ENCODE measurements around the gene COPS9. TPM values are rescaled to one million over a fixed set of nuclear protein-coding genes. Genes with fewer than 3 reads are reported as not detected.

Gene COPS9
- total RNA-seq, 1 experiment from 2014 or later: 188 TPM

DNA sequence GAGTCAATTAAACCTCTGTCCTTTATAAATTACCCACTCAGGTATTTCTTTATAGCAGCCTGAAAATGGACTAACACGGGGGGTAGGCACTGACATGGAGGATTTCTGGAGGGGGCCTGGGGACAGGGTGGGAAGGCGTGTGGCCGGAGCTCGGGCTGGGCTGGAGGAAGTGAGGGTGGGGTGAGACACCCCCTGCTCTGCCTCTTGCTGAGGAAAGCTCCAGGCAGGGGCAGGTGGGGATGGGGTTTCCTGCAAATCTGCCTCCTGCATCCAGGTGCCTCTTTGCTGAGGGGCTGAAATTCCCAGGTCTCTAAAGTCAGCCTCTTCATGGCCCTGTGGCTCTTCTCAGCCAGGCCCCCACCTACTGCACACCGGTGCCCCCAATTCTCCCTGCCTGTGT lies 30.1 kb upstream of the COPS9 start:
- DNase-seq (ENCODE audit: low spot score): no peak

DNA sequence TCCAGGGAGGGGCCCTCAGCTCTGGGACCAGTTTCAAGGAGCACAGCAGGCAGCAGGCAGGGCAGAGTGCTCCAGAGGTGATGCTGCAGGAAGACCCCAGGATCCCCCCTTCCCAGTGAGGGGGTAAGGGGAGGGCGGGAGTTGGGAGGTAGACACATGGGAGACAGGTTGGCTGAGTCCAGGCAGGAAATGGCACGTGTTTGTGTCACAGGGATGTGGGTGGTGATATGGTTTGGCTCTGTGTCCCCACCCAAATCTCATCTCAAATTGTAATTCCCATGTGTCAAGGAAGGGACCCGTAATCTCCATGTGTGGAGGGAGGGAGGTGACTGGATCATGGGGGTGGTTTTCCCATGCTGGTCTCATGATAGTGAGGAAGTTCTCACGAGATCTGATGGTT lies 29.6 kb upstream of the COPS9 start:
- no peak for DNase-seq (ENCODE audit: low spot score)

DNA sequence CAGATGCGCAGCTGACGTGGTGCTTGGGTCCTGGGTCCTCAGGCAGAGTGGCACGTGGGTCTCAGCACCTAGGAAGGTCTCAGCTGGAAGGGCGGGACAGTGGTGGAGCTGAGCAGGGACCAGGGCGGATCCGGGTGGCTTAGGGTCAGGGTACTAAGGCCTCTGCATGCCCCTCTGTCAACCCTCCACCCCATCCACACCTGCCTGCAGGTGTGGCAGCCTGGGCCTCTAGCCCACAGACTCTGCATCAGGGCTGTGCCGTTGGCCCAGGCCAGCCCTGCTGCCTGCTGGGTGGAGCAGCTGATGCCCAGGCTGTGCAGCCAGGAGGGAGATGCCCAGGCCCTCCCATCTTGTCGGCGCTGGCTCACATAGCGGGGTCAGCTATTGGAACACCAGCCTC lies 28.9 kb upstream of the COPS9 start:
- no peak for DNase-seq (ENCODE audit: low spot score)

DNA sequence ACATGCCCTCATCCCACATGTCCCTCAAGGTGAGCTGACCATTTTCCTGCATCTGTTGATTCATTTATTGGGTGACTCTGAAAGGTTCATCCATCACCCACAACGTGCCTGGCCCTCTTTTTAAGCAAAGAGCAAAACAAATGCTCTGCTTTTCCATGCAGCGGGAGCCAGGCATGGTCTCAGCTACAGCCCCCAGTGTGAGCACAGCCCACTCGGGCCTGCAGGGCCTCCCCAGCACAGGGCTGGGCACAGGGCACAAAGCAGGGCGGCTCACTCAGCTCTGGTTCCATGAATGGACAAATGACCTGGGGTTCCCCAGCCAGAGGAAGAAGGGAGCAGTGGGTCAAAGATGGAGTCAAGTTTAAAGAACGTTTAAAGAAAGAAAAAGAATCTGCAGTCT lies 28.5 kb upstream of the COPS9 start:
- DNase-seq (ENCODE audit: low spot score): no peak

DNA sequence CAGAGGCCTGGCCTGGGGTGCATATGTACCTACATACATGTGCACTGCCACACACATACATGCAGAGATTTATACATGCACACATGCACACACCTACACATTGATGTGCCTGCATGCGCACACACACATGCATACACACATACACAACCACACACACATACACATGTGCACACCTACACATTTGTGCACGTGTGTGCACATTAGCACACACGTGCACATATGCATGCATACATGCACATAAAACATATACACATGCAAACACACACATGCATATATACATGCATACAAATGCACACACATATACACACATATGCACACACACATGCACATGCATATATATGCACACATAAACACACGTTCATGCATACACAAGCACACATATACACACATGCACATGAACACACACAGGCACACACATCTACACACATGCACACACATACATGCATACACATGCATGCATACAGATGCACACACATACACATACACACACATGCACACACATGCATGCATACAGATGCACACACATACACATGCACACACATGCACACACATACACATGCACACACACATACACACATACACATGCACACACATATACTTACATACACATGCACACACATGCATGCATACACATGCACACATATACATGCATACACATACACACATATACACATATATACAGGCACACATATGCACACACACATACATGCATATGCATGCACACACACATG lies 27.9 kb upstream of the COPS9 start:
- DNase-seq (ENCODE audit: low spot score): no peak

DNA sequence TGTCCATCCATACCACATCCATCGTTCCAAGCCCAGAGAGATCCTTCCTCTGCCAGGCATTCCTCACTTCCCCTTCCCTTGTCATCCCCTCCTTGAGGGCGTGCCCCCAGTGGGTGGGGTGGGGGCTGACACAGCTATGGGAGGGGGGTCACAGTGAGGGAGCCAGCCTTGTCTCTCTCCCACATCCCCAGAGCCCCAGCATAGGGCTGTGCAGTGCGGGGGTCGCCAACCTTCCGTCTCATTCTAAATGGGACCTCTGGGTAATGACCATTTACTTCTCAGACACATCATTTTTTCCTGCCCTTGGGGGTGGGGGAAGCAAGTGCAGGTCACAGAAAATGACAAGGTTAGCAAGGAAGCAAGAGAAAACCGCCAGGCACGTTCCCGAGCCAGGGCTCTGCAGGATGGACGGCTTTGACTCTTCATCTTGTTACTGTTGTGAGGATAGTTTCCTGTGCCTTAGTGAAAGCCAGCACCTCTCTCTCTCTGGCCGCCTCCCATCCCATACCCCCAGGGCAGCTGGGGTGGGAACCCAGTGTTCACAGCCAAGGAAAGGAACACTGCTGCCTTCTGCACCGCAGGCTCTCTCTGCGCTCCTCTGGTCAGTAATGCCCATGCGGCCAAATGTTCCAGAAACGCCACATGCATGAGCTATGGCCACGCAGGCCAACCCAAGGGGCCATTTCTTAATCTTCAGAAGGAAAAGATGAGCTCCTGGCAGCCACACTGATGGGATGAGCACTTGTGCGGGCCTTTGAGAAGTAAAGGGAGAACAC lies 27.0 kb upstream of the COPS9 start:
- no peak for DNase-seq (ENCODE audit: low spot score)

DNA sequence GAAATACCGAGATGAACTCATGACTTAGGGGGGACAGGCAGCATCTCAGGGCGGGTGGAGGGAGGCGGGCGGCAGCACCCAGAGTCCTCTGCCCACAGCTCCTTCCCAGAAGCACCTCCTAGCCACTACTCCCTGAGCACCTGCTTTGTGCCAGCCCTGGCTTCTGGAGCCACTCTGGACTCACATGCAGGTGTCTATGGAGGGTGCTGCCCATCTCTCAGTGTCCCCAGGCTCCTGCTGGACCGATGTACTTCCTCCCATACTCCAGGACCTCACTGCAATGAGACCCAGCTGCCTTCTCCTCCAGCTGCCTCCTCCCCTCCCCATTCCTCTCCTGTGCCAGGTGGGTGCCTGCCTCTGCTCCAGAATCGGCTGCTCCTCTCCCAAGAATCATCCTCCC lies 26.4 kb upstream of the COPS9 start:
- DNase-seq (ENCODE audit: low spot score): no peak

DNA sequence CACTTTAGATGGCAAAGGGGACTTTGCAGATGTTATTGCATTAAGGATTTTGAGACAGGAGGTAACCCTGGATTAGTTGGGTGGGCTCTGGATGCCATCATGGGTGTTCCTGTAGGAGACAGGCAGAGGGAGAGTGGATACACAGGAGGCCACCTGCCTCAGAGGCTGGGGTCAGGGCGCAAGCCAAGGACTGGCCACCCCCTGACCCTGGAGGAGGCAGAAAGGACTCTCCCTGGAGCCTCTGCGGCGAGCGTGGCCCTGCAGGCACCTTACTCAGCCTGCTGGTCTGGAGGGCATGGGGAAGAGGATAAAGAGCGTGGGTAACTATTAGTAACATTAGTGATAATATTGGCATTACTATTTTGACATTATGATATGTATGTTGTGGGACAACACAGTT lies 25.9 kb upstream of the COPS9 start:
- DNase-seq (ENCODE audit: low spot score): no peak

DNA sequence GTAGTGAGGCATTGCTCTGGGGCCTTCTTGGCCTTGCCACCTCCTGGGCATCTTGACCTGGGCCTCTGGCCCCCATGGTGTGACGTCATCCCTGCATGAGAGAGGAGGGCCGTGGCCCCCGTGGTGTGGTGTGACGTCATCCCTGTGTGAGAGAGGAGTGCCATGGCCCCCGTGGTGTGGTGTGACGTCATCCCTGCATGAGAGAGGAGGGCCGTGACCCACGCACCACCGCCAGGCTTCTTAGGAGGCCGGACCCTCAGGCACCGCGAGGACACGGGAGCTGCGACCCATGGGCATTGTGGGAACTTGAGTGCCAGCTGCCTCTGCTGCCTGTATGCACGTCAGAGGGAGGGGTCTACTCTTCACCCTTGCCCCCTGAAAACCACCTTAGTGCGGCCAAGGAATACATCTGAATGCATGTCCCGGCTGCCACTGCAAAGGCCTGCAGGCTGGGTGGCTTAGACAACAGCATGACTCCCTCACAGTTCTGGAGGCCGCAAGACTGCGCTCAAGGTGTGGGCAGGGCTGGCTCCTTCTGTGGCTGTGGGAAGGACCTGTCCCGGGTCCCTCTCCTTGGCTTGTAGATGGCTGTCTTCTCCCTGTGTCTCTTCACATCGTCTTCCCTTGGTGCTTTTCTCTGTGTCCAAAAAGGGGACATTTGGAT lies 25.1 kb upstream of the COPS9 start:
- no peak for DNase-seq (ENCODE audit: low spot score)

DNA sequence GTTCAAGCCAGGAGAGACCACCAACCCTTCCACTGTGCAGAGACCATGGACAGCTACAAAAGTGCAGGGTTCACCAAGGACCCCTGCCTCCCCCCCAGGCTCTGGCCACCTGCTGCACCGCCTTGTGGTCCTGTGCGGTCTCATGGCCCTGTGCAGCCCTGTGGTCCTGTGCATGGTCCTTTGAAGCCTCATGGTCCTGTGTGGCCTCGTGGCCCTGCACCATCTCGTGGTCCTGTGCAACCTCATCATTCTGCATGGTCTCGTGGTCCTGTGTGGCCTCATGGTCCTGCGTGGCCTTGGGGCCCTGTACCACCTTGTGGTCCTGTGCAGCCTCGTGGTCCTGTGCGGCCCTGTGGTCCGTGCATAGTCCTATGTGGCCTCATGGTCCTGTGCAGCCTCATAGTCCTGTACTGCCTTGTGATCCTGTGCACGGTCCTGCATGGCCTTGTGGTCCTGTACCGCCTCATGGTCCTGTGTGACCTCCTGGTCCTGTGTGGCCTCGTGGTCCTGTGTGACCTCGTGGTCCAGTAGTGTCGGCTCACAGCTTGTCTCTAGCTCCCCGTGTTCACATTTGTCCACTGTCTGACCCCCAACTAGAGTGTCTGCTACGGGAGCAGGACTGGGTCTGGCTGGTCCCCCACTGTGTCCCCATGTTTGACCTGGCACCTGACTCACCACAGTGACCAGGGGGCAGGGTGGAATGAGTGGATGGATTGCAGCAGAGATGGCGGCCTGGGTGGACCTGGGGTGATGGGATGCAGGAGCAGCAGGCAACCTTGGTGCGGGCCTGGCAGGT lies 24.4 kb upstream of the COPS9 start:
- DNase-seq (ENCODE audit: low spot score): no peak

DNA sequence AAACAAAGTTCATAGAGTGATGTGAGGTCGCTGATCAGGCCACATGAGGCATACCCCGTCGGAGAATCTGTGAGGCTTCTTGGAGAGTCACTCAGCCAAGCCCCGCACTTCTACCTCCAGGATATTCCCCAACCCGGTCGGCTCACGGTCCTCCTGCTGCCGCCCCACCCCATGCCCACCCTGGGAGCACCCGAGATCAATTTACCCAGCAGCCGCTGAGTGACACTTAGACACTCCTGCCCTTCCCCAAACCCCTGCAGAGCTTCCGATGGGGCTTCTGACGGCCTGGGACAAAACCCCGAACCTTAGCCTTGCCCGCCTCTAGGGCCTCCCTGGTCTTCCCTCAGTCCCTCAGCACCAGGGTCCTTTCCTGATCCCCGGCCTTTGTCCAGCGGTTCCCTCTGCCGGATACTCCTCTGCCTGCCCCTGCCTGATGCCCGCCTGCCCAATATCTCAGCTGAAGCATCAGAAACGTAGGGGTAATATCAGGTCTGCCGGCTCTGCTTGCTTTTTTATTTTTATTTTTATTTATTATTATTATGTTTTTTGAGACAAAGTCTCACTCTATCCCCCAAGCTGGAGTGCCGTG lies 23.2 kb upstream of the COPS9 start:
- no peak for DNase-seq (ENCODE audit: low spot score)

DNA sequence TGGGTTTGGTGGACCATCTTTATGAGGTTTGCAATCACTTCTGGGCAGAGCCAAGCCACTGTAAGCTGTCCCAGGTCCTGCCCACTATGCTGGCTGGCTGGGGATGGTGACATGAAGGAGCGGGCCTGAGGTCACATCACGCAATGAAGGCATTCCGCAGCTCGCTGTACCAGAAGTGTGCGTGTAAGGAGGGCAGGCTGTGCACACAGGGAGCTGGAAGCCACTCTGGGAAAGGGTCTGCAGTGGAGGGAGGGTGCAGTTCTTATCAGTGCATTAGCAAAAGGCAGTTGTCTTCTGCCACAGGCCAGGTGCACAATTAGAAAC lies 21.0 kb upstream of the COPS9 start:
- DNase-seq (ENCODE audit: low spot score): no peak

DNA sequence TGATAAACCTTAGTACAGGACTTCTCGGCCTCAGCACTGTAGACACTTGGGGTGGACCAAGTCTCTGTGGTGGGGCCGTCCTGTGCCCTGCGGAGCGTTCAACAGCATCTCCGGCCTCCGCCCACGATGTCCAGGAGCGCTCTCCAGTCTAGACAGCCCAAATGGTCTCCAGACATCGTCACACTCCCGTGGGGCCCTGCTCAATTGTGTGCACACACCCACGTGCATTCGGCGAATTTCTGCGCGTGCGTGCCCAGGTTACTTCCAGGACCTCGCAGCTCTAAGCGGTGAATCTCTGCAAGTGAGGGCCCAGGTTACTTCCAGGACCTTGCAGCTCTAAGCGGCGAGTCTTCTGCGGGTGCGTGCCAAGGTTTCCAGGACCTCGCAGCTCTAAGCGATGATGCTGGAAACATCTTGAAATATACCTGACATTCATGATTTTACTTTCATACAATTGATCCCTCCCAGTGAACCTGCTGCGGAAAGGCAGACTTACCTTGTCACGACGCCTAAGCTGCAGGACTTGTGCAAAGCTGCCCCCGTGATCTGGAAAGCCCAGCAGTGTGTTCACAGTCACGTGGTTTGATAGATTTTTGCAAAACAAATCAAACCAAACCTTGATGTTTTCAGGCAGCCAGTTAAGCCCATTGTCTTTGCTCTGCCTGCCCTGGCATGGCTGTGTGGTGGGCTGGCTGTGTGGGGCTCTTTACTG lies 20.5 kb upstream of the COPS9 start:
- DNase-seq (ENCODE audit: low spot score): no peak

DNA sequence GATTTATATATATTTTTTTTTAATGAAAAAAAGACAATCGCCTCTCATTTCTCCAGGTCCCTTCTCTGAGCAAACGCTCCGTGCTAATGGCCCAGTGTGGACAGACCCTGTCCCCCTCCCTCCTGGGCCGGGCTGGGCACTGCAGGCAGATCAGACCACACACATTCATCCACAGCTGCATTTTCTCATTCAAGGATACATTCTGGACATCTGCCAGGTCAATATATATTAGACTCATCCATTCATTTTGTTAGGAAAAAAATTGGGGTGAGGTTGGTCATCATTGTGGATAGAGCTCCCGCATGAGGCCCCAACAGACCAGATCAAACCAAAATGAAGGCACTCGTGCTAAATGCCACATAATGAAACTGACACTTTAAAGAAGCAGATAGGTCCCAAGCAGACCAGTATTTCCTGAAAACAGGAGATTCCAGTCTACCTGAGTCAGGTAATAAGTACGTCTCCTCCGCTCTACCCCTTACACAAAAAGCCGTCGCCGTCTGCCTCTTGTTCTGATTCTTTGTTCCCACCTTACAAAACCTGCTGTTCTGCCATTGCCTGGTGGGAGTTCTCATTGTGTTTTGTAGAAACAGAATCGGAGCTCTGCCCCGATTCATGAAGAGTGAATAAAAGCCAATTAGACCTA lies 19.8 kb upstream of the COPS9 start:
- DNase-seq (ENCODE audit: low spot score): no peak

DNA sequence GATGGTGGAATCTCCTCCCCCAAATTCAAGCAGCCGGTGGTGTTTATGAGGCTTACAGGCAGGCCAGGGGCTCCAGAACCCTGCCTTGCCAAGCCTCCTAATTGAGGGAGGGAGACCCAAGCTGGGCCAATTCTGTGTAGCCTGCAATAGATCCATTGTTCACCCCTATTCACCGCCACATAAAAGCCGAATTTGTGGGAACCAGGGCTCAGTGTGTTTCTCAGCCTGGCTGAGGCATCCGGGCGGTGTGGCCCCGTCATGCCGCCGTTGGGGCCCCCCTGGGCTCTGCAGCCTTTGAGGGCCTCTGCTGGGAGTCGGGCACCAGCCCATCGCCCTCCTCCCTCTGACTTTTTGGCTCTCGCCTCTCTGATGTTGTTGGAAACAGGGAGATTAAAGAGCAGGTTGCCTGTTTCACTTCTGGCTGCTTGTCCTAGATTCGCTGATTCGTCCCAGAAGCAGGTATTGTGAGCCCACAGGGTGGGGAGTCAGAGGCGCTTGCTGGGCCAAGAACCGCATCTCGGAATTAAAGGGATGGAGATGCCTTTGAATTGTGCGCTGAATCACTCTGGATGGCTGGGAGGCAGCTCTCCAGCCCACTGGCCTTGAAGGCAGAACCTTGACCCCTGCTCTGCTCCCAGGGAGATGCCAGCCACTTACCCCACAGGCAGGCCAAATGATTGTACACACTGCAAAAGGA lies 19.1 kb upstream of the COPS9 start:
- no peak for DNase-seq (ENCODE audit: low spot score)

DNA sequence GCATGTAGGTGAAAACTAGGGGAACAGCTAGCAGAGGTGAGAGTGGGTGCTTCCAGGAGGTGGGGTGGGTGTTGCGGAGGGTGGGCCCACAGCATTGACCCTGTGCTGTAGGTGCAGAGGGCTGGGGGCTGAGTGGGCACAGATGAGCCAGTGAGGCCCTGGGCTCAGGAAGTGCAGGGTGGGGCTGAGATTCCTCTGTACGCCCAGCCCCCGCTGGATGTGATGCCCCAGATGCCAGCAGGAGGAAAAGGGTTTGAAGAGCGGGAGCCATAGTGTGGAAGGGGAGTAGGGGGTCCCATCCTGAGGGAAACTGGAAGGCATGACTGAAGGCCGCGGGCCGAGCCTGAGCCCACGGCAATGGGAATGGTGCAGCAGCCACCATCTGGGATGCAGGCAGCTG lies 18.5 kb upstream of the COPS9 start:
- no peak for DNase-seq (ENCODE audit: low spot score)

DNA sequence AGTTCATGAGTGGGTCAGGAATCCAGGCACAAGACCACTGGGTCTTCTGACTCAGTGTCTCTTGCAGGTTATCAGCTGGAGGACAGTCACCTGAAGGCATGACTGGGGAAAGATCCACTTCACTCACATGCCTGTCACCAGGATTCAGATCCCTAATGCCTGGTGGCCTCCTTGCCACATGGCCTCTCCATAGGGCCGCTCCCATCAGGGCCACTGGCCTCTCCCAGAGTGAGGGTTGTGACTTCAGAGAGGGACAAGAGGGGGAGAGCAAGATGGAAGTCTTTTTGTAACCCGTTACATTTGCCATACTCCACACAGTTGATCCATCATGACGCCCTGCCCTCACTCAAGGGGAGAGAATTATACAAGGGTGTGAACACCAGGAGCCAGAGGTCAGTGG lies 17.3 kb upstream of the COPS9 start:
- DNase-seq (ENCODE audit: low spot score): no peak

DNA sequence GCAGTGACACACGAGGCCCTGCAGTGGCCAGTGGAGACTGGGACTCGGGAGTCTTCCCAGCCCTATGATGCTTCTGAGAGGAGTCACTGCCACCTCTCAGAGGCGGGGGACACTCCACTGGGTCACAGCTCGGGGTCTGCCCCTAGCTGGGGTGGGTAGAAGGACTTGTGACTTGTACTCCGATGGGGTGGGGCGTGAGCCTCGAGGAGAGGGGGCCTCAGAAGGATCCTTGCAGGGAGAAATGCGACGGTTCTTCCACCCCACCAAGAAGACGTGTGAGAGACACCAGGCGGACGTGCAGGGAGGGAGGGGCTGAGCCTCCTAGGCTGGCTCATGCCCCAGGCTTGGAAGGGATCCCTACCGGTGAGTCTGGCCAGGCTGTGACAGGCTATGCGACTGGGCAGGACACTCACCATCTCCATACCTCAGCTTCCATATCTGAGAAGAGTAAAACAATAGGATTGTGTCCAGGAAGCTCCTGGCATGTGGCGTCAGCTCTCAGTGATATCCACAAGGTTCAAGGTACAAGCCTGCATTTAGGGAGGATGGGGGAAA lies 15.4 kb upstream of the COPS9 start:
- DNase-seq (ENCODE audit: low spot score): no peak

DNA sequence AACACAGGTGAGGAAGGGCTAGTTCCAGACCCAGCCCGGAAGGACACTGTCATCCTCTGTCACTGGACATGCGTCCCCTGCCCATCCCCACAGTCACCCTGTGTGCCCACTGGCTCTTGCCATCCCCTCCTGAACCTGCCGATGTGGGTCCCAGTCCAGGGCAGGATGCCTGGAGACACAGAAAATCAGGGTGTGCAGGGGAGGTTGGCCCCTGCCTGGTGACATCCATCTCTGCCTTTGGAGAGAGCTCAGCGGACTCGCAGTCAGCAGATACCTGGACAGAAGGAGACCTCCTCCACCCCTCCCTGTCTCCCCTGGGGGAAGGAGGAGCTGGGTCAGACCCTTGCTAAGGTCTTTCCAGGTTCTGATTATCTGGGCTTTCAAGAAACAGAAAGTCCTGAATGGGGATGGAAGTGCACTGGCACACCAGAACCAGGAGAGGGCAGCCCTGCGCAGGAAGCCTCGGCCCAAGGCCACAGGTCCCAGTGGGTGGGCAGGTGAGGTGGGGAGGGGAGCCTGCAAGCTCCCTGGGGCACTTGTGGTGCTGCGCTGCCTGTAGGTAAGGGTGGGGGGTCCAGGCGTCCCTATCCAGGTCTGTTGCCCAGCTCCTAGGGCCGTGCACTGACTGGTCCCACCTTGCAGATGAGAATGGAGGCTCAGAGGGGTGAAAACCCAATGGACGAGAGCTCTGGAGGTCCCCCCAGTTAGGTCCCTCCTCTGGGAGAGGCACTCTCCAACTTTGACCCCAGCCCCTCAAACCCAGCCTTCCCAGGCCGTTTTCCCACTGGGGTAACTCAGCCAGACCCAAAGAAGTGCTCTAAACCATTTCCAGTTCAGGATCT lies 14.1 kb upstream of the COPS9 start:
- DNase-seq (ENCODE audit: low spot score): peak; percentile 30
